HK-2 (cell line): ENCODE measurements around the gene LAMC2.
A peak's percentile ranks its signal among the peaks of the same experiment; 100 is the strongest.

ENCODE experiments used
- DNase-seq: peaks from one replicate; pipeline ENCODE4 v3.0.0-alpha.2; 2018; ENCODE audit not compliant: unreplicated experiment

Gene LAMC2

DNA sequence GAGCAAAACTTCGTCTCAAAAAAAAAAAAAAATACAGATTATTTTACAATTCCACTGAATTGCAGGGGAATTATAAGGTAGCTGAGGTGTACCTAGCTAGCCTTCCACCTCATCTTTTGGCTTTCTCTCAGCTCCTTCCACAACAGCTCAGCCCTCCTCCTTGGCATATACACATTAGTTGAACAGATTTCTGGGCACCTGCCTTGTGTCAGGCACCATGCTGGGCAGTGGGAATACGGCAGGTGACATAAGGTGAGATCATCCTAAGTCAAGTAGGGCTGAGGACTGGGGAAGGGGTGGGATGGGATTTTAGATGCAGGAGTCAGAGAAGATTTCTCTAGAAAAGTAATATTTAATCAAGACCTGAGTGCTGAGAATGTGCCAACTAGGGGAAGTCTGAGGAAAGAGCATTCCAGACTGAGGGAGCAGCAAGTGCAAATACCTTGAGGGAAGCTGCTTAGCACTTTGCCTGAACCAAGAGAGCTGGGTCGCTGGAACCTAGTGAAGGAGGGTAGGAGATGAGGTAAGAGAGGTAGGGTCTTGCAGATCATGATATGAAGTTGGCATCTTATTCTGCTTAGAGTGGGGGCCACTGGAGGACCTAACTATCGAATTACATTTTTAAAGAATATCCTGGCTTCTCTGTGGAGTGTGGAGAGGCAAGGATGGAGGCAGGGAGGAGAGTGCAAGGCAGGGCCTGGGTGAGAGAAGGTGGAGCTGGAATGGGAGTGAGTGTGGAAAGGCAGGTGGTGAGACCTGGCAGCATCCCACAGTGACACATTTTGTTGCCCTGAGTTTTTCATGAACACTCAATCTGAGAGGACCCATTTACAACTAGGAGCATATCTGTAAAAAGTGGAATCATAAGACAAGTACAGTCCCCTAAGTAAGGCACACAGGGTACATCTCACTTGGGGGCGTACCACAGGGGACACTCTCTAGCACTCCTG, 28.2 kb downstream of the LAMC2 start:
- no peak for DNase-seq

DNA sequence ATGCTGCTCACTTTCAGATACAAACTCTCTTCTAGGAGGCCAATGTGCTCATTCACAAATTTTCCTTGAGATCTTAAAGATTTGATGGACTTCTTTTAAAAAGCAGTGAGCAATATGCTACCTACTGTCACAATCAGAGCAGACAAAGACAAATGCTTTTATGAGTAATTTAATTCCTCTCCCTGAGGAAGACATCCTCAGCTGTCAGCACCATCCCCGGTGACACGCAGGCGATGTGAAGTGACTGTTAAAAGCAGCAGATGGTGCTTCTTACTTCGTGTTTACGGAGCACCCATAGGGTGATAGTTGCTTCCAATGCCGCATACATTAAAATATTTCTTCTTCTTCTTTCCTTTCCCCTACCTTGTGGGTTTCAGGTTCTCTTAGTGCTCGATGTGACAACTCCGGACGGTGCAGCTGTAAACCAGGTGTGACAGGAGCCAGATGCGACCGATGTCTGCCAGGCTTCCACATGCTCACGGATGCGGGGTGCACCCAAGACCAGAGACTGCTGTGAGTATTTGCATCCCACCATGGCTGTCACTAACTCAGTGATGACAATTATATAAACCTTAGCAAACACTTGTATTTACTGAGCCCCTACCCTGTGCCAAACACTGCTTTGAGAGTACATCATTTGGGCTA, 29.1 kb downstream of the LAMC2 start:
- no peak for DNase-seq

DNA sequence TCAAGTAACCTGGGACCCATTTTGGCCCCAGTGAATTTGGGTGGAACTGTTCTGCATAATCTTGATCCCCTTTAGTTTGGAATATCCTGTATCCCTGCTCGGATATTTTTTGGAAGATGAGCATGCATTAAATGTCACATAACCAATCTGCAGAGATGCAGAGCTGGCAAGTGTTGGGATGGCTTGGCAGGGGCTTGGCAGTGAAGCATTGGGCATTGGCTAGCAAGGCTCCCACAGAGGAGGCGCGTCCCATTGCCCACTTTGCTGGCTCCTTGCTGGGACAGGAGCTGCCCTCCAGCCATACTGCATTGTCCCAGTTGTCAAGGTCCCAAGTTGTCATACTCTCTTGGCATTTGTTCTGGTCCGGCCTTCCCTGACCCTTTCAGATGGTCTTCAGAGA, 29.9 kb downstream of the LAMC2 start:
- DNase-seq: no peak

DNA sequence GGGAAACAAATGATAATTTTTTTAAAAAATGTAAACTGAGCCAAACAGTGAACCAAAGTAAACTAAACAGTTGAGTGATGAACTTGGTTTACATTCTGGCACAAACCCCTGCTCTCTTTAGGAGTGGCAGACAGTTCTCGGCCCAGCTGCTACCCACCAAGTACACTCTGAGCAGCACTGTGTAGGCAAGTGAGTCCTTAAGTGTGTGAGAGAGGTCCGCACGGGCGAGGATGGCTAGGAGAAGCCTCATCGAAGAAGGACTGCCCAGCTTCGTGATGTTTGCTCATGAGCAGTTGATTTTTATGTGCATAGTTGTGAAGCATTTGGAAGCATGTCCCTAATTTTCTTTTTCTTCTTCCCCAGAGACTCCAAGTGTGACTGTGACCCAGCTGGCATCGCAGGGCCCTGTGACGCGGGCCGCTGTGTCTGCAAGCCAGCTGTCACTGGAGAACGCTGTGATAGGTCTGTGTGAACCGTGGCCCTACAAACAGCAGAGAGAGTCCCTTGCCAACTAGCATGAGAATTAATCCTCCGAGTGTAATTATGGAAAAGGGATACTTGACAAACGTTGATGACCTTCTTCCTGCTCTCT, 32.1 kb downstream of the LAMC2 start:
- no peak for DNase-seq

DNA sequence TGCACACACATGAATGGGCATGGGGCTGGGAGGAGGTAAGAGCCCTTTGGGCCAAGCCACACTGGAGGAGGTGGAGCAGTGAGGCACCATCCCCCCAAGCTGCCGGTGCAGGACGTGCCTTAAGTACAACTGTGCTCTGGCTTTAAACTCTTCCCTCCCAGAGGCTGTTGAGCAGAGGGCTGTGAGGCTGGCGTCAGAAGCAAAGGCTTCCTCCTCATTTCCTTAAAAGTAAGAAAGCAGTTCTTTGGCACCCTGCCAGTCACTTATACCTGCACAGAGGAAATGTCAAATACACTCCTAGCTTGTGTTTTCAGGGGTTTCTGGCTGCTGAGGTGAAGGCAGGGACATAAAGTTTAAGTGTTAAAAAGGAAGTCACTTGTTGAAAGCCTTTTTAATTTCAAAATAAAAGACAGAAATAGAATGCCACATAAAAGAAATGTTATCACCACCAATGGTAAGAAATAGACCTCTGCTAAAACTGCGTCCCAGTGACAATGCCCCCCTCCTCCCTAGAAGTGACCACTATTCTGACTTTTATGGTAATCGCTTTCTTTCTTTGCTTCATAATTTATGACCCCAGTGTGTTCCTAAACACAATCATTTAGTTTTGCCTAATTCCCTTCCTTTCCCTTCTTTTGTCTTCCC, 33.0 kb downstream of the LAMC2 start:
- DNase-seq: no peak

DNA sequence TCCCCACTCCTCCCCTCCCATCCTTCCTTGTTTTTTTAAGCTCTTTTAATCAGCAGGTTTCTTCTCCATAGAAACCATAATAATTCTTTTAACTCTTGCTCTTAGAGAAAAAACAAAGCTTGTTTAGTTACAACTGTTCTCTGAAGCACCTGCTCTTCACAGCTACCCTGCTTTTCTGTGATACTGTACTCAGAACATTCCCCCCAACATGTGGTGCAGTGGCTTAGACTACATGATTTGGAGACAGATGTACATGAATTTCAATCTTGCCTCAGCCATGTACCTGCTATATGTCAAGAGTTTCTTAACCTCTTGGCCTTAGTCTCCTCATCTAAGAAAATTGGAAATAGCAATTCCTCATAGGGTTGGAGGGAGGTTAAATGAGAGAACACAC, 33.5 kb downstream of the LAMC2 start:
- DNase-seq: no peak

DNA sequence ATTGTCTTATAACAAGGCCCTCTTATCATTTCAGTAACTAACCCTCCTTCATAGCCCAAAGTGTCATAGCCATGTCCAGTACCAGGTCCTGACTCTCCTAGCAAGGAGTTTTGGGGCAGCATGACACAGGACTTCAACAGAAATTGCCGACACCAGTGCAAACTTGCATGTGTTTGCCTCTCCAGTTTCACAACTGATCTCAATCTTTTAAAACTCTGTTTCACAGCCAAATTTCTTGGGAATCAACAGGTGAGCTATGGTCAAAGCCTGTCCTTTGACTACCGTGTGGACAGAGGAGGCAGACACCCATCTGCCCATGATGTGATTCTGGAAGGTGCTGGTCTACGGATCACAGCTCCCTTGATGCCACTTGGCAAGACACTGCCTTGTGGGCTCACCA, 36.8 kb downstream of the LAMC2 start:
- no peak for DNase-seq

DNA sequence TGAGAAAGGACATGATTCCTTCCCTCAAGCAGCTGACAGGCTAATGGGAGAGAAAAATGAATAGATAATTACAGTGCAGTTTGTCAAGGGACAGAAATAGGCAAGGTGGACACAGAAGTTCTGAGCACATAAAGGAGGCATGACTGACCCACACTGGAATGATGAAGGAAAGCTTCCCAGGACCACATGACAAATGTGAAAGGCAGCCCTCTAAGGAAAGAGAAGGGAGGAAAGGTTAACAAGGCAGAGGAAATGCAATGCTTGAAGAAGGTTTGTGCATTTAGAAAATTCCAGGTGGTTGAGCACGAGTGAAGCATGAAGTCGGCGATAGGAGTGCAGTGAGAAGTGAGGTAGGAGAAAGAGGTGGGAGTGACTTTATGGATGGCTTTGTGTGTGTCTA, 37.4 kb downstream of the LAMC2 start:
- peak; percentile 26 for DNase-seq

DNA sequence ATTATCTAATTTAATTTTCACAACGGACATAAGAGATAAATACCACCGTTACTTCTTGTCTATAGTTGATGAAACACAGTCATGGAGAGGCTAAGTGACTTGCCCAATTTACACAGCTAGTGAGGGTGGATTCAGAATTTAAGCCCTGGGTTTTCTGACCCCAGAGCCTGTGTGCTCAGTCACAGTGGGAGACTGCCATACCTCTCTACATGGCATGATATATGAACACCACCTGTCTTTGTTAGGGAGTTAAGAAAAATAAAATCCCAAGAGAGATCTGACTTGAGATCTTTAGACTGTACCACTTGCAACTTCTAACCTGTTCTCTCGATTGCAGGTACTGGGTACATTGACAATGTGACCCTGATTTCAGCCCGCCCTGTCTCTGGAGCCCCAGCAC, 40.3 kb downstream of the LAMC2 start:
- DNase-seq: no peak

DNA sequence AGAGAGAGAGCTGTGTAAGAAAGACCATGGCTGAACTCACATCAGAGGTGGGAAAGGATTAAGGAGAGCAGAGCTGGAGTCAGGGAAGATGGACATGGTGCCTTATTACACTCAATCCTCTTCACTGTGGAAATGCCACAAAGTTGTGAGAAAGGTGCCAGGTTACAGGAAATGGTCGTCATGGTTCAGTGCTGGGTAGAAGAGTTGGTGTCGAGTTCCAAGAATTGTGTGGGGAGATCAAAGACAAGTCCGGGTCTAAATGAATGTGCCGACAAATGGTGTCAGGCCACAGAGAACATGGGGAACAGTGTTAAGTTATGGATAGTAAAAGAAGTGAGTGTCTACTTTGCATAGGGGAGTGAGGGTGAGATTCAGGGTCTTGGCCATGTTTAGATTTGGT, 40.9 kb downstream of the LAMC2 start:
- peak; percentile 29 for DNase-seq

DNA sequence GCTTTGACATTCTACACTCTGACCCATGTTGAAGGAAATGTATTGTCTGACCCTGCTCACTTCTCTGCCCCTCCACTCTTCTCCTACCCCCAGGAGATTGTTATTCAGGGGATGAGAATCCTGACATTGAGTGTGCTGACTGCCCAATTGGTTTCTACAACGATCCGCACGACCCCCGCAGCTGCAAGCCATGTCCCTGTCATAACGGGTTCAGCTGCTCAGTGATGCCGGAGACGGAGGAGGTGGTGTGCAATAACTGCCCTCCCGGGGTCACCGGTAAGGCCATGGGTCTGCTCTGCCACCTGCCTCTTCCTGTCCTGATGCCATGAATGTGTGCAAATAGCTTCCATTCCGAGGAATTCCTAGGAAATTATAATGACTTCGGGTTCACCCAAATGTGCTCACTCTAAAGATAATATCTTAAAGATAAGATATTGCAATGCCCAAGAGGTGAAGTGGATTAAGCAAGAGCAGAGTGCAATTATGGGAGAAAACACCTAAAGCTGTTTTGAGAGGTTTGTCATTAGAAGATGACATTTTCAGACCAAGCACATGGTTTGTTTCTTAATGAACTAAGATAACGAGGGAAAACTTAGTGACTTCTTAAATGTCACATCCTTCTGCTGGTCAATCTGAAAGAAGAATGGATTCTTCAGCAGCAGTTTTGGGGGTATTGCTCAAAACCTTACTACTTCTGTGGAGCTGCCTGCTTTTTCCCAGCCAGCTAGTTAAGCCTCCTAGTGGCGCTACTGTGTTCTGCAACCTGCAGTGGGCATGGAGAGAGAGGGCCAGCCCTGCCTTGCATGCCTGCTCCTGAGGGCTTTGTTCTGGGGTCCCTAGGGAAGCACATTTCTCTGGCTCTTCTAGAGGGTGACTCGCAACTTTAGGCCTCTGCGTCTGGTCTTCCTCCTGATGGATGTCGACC, 41.6 kb downstream of the LAMC2 start:
- peak; percentile 35 for DNase-seq

DNA sequence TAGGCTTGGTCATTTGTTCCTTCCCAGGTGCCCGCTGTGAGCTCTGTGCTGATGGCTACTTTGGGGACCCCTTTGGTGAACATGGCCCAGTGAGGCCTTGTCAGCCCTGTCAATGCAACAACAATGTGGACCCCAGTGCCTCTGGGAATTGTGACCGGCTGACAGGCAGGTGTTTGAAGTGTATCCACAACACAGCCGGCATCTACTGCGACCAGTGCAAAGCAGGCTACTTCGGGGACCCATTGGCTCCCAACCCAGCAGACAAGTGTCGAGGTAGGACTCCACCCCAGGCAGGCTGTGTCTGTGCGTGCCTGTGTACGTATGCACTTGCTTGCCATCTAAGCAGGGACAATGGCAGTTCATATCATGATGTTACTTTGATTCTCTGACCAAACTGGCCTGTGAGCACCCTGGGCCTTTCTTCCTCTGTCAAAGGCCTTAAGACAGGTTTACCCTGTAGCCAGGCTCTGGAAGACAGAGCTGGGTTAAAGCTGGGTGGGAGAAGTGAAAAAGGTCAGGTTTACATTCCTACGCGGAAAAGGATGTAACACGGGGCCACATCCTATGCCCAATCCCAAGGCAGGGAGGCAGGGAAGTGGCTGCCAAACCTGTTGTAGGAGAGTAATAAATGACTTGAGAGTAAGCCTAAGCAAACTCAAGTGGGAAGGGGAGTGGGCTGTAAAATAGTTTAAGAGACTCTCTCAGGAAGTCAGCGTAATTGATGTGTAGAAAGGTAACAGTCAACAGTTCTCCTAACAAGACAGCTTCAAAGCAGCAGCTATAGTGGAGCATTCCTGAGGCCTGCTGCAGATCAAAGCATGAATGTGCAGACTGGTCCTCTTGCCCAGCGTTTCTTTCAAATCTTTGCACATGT, 42.5 kb downstream of the LAMC2 start:
- no peak for DNase-seq

DNA sequence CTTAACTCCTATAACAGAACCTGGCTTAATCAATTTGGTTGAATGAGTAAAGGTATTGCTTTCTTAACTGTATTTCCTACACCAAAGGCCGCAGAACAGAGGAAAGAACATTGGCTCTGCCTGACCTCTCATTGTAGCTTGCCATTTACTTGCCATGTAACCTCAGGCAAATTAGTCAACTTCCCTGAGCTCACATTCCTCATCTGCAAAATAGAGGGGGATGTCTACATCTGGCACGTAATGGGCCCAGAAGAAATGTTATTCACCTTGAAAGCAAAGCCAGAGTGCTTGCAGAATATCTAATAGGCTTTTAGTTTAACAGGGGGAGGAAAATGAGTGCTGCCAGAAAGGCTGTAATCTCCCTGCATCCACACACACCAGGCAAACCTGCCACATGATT, 44.3 kb downstream of the LAMC2 start:
- DNase-seq: no peak

DNA sequence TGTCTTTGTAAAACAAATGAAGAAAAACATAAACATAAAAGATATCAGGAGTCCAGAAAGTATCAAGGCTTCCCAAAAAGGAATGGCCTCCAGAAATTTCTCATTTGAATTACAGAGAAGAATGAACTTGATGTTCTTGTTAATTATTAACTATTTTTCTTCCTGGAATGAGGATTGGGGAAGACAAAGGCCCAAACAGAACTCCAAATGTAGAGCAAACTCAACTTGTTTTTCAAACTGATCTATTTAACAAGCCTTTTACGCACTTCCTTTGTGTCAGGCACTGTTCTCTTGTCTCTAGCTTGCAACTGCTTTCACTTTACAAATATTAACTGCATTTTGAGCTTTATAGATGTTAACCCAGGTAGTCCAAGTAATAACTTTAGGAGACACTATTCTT, 45.5 kb downstream of the LAMC2 start:
- no peak for DNase-seq

DNA sequence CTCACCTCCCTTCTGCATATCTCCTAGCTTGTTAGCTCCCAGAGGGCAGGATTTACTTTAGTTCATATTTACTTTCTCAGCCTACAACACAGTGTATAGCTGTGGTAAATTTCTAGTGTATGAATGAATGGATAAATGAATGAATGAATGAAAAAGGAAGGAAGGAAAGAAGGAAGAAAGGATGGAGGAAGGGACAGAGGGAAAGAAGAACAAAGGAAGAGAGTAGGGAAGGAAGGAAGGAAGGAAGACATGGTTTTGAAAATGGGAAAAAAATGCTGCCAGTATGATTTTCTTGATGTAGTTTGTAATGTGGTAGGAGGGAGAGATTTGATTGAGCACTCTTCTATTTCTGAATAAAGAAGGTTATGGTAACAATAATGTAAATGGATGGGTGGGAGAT, 47.0 kb downstream of the LAMC2 start:
- no peak for DNase-seq

DNA sequence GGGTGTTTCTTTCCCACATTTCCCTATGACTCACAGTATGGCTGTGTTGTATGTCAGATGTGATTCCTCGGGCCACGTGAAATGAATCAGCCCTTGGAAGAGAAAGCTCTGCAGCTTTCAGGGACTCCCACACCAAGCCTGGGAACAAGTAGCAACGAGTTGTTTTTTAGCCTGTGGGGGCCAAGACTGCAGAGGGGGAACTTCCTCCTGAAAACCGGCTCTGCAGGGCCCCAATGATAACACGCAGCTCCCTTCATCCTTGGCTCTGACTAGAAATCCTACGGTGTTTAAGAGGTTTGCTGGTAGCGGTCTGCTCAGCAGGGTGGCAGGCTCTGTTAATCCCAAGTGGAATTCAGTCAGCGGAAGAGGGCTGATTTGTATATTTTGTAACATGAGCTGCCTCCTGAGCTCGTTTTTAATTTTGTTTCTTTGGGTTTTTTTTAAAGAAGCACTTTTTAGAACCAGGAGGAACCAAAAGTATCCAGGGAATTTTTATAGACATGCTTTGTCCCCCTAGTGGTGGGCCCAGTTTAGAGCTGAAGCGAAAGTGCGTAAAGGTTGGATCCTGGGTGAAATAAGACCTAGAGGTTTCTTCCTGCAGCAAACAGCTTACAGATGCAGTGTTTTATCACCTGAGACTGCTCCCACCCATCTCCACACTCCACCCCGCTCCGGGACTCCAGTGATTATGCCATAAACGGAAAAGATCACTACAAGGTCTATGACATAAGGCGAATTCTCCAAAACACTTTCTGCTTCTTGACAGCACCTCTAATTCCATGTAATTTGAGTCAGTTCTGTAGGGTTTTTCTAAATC, 48.8 kb downstream of the LAMC2 start:
- peak; percentile 75 for DNase-seq

DNA sequence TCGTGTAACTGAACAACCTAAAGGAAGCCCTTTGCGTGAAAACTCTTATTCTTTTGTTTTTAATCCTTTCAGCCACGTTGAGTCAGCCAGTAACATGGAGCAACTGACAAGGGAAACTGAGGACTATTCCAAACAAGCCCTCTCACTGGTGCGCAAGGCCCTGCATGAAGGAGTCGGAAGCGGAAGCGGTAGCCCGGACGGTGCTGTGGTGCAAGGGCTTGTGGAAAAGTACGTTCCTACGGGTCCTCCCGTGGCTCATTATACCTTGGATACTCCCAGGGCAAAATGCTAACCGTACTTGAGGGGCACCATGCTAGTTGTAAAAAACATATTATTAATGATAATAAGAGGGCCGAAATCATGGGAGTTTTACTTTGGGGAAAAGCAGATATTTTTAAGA, 49.4 kb downstream of the LAMC2 start:
- no peak for DNase-seq

DNA sequence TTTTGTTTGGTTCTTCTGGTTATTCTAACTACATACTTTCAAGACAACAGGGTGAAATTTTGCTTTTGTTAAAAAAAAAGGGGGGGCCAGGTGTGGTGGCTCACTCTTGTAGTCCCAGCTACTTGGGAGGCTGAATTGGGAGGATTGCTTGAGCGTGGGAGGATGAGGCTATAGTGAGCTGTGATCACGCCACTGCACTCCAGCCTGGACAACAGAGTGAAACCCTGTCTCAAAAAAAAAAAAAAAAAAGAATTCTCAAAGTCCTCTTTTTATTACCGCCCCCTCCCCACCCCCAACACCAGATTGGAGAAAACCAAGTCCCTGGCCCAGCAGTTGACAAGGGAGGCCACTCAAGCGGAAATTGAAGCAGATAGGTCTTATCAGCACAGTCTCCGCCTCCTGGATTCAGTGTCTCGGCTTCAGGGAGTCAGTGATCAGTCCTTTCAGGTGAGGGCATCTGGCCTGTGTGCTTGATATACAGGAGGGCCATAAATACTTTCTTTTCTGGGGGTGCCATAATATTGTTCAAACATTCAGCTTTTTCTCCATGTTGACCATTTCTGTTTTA, 50.2 kb downstream of the LAMC2 start:
- no peak for DNase-seq

DNA sequence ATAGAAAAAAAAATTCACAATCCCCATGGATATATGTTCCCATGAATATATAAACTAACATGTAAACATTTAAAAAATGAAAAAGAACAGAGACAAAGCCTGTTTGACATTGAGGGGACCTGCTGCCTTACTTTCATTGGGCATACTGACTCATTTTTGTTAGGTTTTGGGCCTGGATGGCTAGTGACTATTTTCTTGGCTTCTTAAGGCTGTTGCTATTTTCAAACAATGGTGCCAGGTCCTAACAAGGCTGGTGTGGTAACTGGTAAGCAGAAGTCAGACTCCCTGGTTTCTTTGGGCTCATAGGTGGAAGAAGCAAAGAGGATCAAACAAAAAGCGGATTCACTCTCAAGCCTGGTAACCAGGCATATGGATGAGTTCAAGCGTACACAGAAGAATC, 51.0 kb downstream of the LAMC2 start:
- DNase-seq: no peak
